Large intestine (tissue), 3 donors: Measurements from ENCODE around the gene PCDH15. TPM values are rescaled to one million over a fixed set of nuclear protein-coding genes. Genes with fewer than 3 reads are reported as not detected.

Experiments used
- DNase-seq, 2 donors: peaks; one replicate each; pipeline versions ENCODE4 v3.0.0 to v3.0.0-alpha.2; 2013
- H3K27ac ChIP-seq: one replicate; pipeline ENCODE4 v1.5.1; 2013; ENCODE audit warnings: low read length
- H3K27me3 ChIP-seq: 2 replicates; pipeline ENCODE4 v1.6.1; 2013; ENCODE audit warnings: low read length; ENCODE audit not compliant: control insufficient read depth, insufficient read depth
- H3K36me3 ChIP-seq: 2 replicates; pipeline ENCODE4 v1.6.1; 2013; ENCODE audit warnings: low read length; ENCODE audit not compliant: control insufficient read depth, insufficient read depth
- H3K4me1 ChIP-seq: one replicate; pipeline ENCODE4 v1.6.1; 2013; ENCODE audit warnings: low read length; ENCODE audit not compliant: control insufficient read depth, insufficient read depth
- H3K4me3 ChIP-seq: one replicate; pipeline ENCODE4 v1.5.1; 2013; ENCODE audit warnings: low read length
- H3K9me3 ChIP-seq: one replicate; pipeline ENCODE4 v1.6.1; 2013; ENCODE audit warnings: mild to moderate bottlenecking, low read depth, low read length, moderate library complexity; ENCODE audit not compliant: control insufficient read depth
- WGBS: methylation state at CpG from one replicate; pipeline ENCODE4 v1.1.5; 2013; ENCODE audit warnings: low lambda C conversion rate; ENCODE audit not compliant: insufficient coverage; 5-methylcytosine and 5-hydroxymethylcytosine counted together
- polyA plus RNA-seq: library from polyadenylated mRNA; unstranded; fragments of 120-200 nt; gene quantifications from one replicate; pipeline ENCODE4 v1.2.1, GENCODE V29; 2013

The PCDH15 gene
- polyA plus RNA-seq, 1 donor = 0.64 TPM

GRCh38 chr10:54194806-54195205, 606.2 kb downstream of the PCDH15 start:
- H3K27me3 ChIP-seq = no peaks in the 10 kb centered on the region
- DNase-seq = no peak
- H3K36me3 ChIP-seq = no peaks in the 10 kb centered on the region
- H3K4me3 ChIP-seq = no peak overlapping the region
- no peaks in the 10 kb centered on the region for H3K4me1 ChIP-seq
- no peak overlapping the region for H3K27ac ChIP-seq
- no peaks in the 10 kb centered on the region for H3K9me3 ChIP-seq

- no peaks in the 10 kb centered on the region for H3K4me1 ChIP-seq
- H3K4me3 ChIP-seq = no peak overlapping the region
- no peaks in the 10 kb centered on the region for H3K27me3 ChIP-seq
- no peaks in the 10 kb centered on the region for H3K36me3 ChIP-seq
- DNase-seq = no peak
- H3K9me3 ChIP-seq = no peaks in the 10 kb centered on the region
- H3K27ac ChIP-seq = no peak overlapping the region
Measured at GRCh38 chr10:54159924-54160323, 641.1 kb downstream of the PCDH15 start.

- DNase-seq = no peak
- WGBS = 100% methylated on average over 1 of the region's 2 CpGs
- H3K27me3 ChIP-seq = no peaks in the 10 kb centered on the region
- H3K27ac ChIP-seq = no peak overlapping the region
- no peak overlapping the region for H3K4me3 ChIP-seq
- no peaks in the 10 kb centered on the region for H3K36me3 ChIP-seq
- no peaks in the 10 kb centered on the region for H3K9me3 ChIP-seq
- no peaks in the 10 kb centered on the region for H3K4me1 ChIP-seq
Measured at GRCh38 chr10:54148508-54148907, 652.5 kb downstream of the PCDH15 start.

- H3K36me3 ChIP-seq = no peaks in the 10 kb centered on the region
- H3K9me3 ChIP-seq = peaks cover 9% of the 10 kb centered on the region
- H3K4me1 ChIP-seq = no peaks in the 10 kb centered on the region
- no peak for DNase-seq
- H3K27ac ChIP-seq = no peak overlapping the region
- H3K4me3 ChIP-seq = no peak overlapping the region
- no peaks in the 10 kb centered on the region for H3K27me3 ChIP-seq
Measured at GRCh38 chr10:54139819-54140428, 661.1 kb downstream of the PCDH15 start.

- no CpG with 5 or more reads among the region's 2 CpGs for WGBS
- Histone ChIP-seq H3K27ac (no peak overlapping the region), H3K27me3 (no peaks in the 10 kb centered on the region), H3K36me3 (no peaks in the 10 kb centered on the region), H3K4me3 (no peak overlapping the region), H3K4me1 (no peaks in the 10 kb centered on the region), H3K9me3 (peaks cover 9% of the 10 kb centered on the region)
- no peak for DNase-seq
Measured at GRCh38 chr10:54137396-54137795, 663.6 kb downstream of the PCDH15 start.

- no peaks in the 10 kb centered on the region for H3K4me1 ChIP-seq
- no peaks in the 10 kb centered on the region for H3K27me3 ChIP-seq
- H3K27ac ChIP-seq = no peak overlapping the region
- H3K9me3 ChIP-seq = no peaks in the 10 kb centered on the region
- H3K36me3 ChIP-seq = no peaks in the 10 kb centered on the region
- H3K4me3 ChIP-seq = no peak overlapping the region
- DNase-seq = no peak
- WGBS = 33% methylated on average over 2 of the region's 3 CpGs
Measured at GRCh38 chr10:54133203-54133602, 667.8 kb downstream of the PCDH15 start.

- DNase-seq = no peak
- 90% methylated on average over 4 of the region's 6 CpGs for WGBS
- no peaks in the 10 kb centered on the region for H3K4me1 ChIP-seq
- H3K4me3 ChIP-seq = no peak overlapping the region
- H3K27me3 ChIP-seq = no peaks in the 10 kb centered on the region
- no peak overlapping the region for H3K27ac ChIP-seq
- no peaks in the 10 kb centered on the region for H3K36me3 ChIP-seq
- H3K9me3 ChIP-seq = no peaks in the 10 kb centered on the region
Measured at GRCh38 chr10:54131833-54132232, 669.2 kb downstream of the PCDH15 start.

GRCh38 chr10:54130394-54130793, 670.6 kb downstream of the PCDH15 start:
- WGBS = 44% methylated on average over 2 of the region's 6 CpGs

GRCh38 chr10:54125098-54125747, 675.8 kb downstream of the PCDH15 start:
- H3K36me3 ChIP-seq = no peaks in the 10 kb centered on the region
- H3K27me3 ChIP-seq = no peaks in the 10 kb centered on the region
- 92% methylated on average over 2 of the region's 3 CpGs for WGBS
- H3K9me3 ChIP-seq = no peaks in the 10 kb centered on the region
- no peak for DNase-seq
- H3K4me1 ChIP-seq = no peaks in the 10 kb centered on the region
- no peak overlapping the region for H3K4me3 ChIP-seq
- no peak overlapping the region for H3K27ac ChIP-seq

More at GRCh38 chr10:54130394-54130793, 670.6 kb downstream of the PCDH15 start:
- Histone ChIP-seq H3K36me3 (no peaks in the 10 kb centered on the region), H3K4me3 (no peak overlapping the region), H3K4me1 (no peaks in the 10 kb centered on the region), H3K27ac (no peak overlapping the region), H3K9me3 (no peaks in the 10 kb centered on the region), H3K27me3 (no peaks in the 10 kb centered on the region)
- no peak for DNase-seq

GRCh38 chr10:54124209-54124885, 676.7 kb downstream of the PCDH15 start:
- no peaks in the 10 kb centered on the region for H3K27me3 ChIP-seq
- no peaks in the 10 kb centered on the region for H3K9me3 ChIP-seq
- DNase-seq = no peak
- WGBS = 88% methylated on average over 2 of the region's 6 CpGs
- H3K4me1 ChIP-seq = no peaks in the 10 kb centered on the region
- H3K27ac ChIP-seq = no peak overlapping the region
- no peaks in the 10 kb centered on the region for H3K36me3 ChIP-seq
- no peak overlapping the region for H3K4me3 ChIP-seq

- no CpG with 5 or more reads among the region's 1 CpG for WGBS
- Histone ChIP-seq H3K4me3 (no peak overlapping the region), H3K4me1 (no peaks in the 10 kb centered on the region), H3K27me3 (no peaks in the 10 kb centered on the region), H3K9me3 (no peaks in the 10 kb centered on the region), H3K27ac (no peak overlapping the region), H3K36me3 (no peaks in the 10 kb centered on the region)
- no peak for DNase-seq
Measured at GRCh38 chr10:54120806-54121205, 680.2 kb downstream of the PCDH15 start.
